GM12878 (cell line): ENCODE results near the gene DCDC1. TPM values are rescaled to one million over a fixed set of nuclear protein-coding genes. Genes with fewer than 3 reads are reported as not detected.

Experiments used
- ATAC-seq: fragments of 200-7000 bp; cut with Tn5 transposase; 3 replicates; pipeline ENCODE4 v1.9.1; 2020; ENCODE audit warnings: mild to moderate bottlenecking, moderate library complexity
- BruUV-seq: library from RNA; stranded (reverse); fragments of 400-500 nt; replicated peaks from 2 replicates; lab custom pipeline; 2021; lab: Mats Ljungman, UMichigan
- CTCF ChIA-PET: fragments of 300-600 bp; sonication (Branson Sonifier 250); formaldehyde crosslinking; extraction: SDS; loops from one replicate; lab custom pipeline; 2021; ENCODE audit warnings: inconsistent platforms; lab: Yijun Ruan, JAX
- POLR2A ChIA-PET: fragments of 350-600 bp; formaldehyde crosslinking; extraction: SDS; loops from one replicate; lab custom pipeline; 2021; ENCODE audit warnings: inconsistent platforms; lab: Charles Lee
- RAD21 ChIA-PET: fragments of 300-600 bp; sonication (Branson Sonifier 250); formaldehyde crosslinking; loops from one replicate; lab custom pipeline; 2023; ENCODE audit warnings: antibody characterized with exemption; ENCODE audit not compliant: unreplicated experiment; lab: Charles Lee
- SMC1A ChIA-PET: fragments of 300-600 bp; sonication (Branson Sonifier 250); formaldehyde crosslinking; loops from one replicate; lab custom pipeline; 2023; ENCODE audit not compliant: unreplicated experiment, uncharacterized antibody; lab: Charles Lee
- DNase-seq: peaks from one replicate; pipeline ENCODE4 v3.0.0-alpha.2; 2011; ENCODE audit warnings: low read depth, low spot score
- FAIRE-seq: peaks from 3 replicates; lab custom pipeline; 2011; peaks lifted over from hg19 to GRCh38; lab: Jason Lieb, UNC
- H2AFZ ChIP-seq: 2 replicates; pipeline ENCODE4 v1.6.0; 2011; ENCODE audit warnings: low read depth, low read length, control low read depth; ENCODE audit not compliant: control insufficient read depth
- H3K27ac ChIP-seq: 2 replicates; pipeline ENCODE4 v1.5.1; 2011; ENCODE audit warnings: control low read depth; ENCODE audit not compliant: control insufficient read depth, insufficient read depth
- H3K27me3 ChIP-seq, 2 experiments: replicated peaks in 1 of 2; 2 replicates each; pipeline versions ENCODE4 v1.6.0 to v1.6.1; 2011; ENCODE audit warnings: low read length in 1 of 2; ENCODE audit not compliant: control insufficient read depth in 2 of 2, insufficient read depth in 2 of 2
- H3K36me3 ChIP-seq, 2 experiments: 2 replicates each; pipeline ENCODE4 v1.5.1; 2011; ENCODE audit warnings: low read length in 1 of 2; ENCODE audit not compliant: control insufficient read depth in 2 of 2, insufficient read depth in 2 of 2
- H3K4me1 ChIP-seq: 2 replicates; pipeline ENCODE4 v1.6.1; 2011; ENCODE audit warnings: mild to moderate bottlenecking, low read length, moderate library complexity, mixed read lengths; ENCODE audit not compliant: control insufficient read depth, insufficient read depth
- H3K4me2 ChIP-seq: 2 replicates; pipeline ENCODE4 v1.6.0; 2011; ENCODE audit warnings: control low read depth; ENCODE audit not compliant: control insufficient read depth, insufficient read depth
- H3K4me3 ChIP-seq: fragments of 200-600 bp; sonication (generic); 2 replicates; pipeline ENCODE4 v1.5.1; 2016
- H3K79me2 ChIP-seq: 2 replicates; pipeline ENCODE4 v1.6.0; 2011; ENCODE audit warnings: low read length; ENCODE audit not compliant: control insufficient read depth, insufficient read depth
- H3K9ac ChIP-seq: 2 replicates; pipeline ENCODE4 v1.8.0; 2011; ENCODE audit warnings: low read length, control low read depth, mixed read lengths; ENCODE audit not compliant: control insufficient read depth, insufficient read depth
- H3K9me3 ChIP-seq: replicated peaks from 3 replicates; pipeline ENCODE4 v1.5.1; 2011; ENCODE audit warnings: mild to moderate bottlenecking, low read length; ENCODE audit not compliant: control insufficient read depth, insufficient read depth
- H4K20me1 ChIP-seq: 2 replicates; pipeline ENCODE4 v1.6.0; 2011; ENCODE audit not compliant: control insufficient read depth, insufficient read depth
- EGR1 ChIP-seq, 2 experiments: IDR thresholded peaks; 1 replicate in 1 of 2; 2 replicates in 1 of 2; pipeline ENCODE4 v1.6.1; 2011 to 2012; ENCODE audit warnings: low read depth in 2 of 2, low read length in 2 of 2, borderline replicate concordance in 1 of 2, mild to moderate bottlenecking in 1 of 2, moderate library complexity in 1 of 2
- HDAC2 ChIP-seq: fragments of 200-600 bp; sonication (generic); IDR thresholded peaks from 2 replicates; pipeline ENCODE4 v1.6.1; 2017
- KAT2A ChIP-seq: conservative IDR thresholded peaks from 2 replicates; pipeline ENCODE4 v1.6.1; 2011; ENCODE audit warnings: low read depth, low read length; ENCODE audit not compliant: control insufficient read depth
- MYC ChIP-seq: IDR thresholded peaks from 2 replicates; pipeline ENCODE4 v1.6.1; 2011; ENCODE audit warnings: mild to moderate bottlenecking, low read length, moderate library complexity, inconsistent platforms; ENCODE audit not compliant: insufficient read depth, insufficient replicate concordance, insufficient read length, severe bottlenecking
- POLR2A ChIP-seq: IDR thresholded peaks from 2 replicates; pipeline ENCODE4 v1.6.1; 2011; ENCODE audit warnings: low read depth, mild to moderate bottlenecking, low read length
- RELA ChIP-seq: fragments of 450-650 bp; IDR thresholded peaks from 2 replicates; pipeline ENCODE4 v1.8.0; 2014; ENCODE audit warnings: borderline replicate concordance; ENCODE audit not compliant: partially characterized antibody
- RFX5 ChIP-seq: IDR thresholded peaks from 2 replicates; pipeline ENCODE4 v1.6.1; 2011; ENCODE audit warnings: low read depth, low read length, improper control_type of control experiment
- SP1 ChIP-seq: IDR thresholded peaks from one replicate; pipeline ENCODE4 v1.6.1; 2011; ENCODE audit warnings: low read depth, low read length
- SUZ12 ChIP-seq: fragments of 200-600 bp; sonication (generic); IDR thresholded peaks from one replicate; pipeline ENCODE4 v1.6.1; 2018; ENCODE audit warnings: antibody characterized with exemption, mild to moderate bottlenecking; ENCODE audit not compliant: unreplicated experiment
- TCF12 ChIP-seq: IDR thresholded peaks from 2 replicates; pipeline ENCODE4 v1.6.1; 2011; ENCODE audit warnings: low read depth, mild to moderate bottlenecking, low read length
- YBX1 ChIP-seq: fragments of 450-650 bp; IDR thresholded peaks from 2 replicates; pipeline ENCODE4 v1.6.1; 2016; ENCODE audit warnings: antibody characterized with exemption
- in situ Hi-C: fragments of 300-500 bp; cut with MboI; formaldehyde crosslinking; loops from 9 replicates; pipeline ENCODE4 v1.14.3; 2018; ENCODE audit warnings: mixed read lengths
- intact Hi-C: fragments of 100-400 bp; cut with micrococcal nuclease; formaldehyde crosslinking; loops from one replicate; pipeline ENCODE4 v1.14.2; 2022; ENCODE audit not compliant: unreplicated experiment
- polyA plus RNA-seq, 11 experiments: library from polyadenylated mRNA; depleted of rRNA in 4 of 11; unstranded in 6 of 11; stranded (reverse) in 5 of 11; fragments of >200 nt; fragmentation: Nextera tagmentation in 4 of 11; fragmentation: Illumina TruSeq in 1 of 11; extraction: Ambion mirVana in 4 of 11; extraction: Trizol in 1 of 11; gene quantifications; 1 replicate in 1 of 11; 2 replicates in 10 of 11; pipeline versions ENCODE4 v1.2.1 to v1.2.3, GENCODE V29; 2011 to 2016; ENCODE audit warnings: inconsistent platforms in 2 of 11, missing spikeins in 2 of 11, low read depth in 1 of 11
- total RNA-seq, 4 experiments: library from RNA; depleted of rRNA in 3 of 4; stranded (reverse); fragments of >200 nt in 3 of 4; fragmentation: Illumina TruSeq in 1 of 4; extraction: Trizol in 1 of 4; gene quantifications; 2 replicates each; pipeline versions ENCODE4 v1.2.1 to v1.2.3, GENCODE V29; 2013 to 2021

The DCDC1 gene
- total and polyA plus RNA-seq, 10 of the 15 experiments (the other 5 are each of a cell fraction or from before 2014, with no cell fraction given): not detected

- H3K9me3 ChIP-seq: no peaks in the 10 kb centered on the region
- ChIA-PET POLR2A (no interaction called here), CTCF (interaction anchor here (1.0 kb wide), 1 partner anchor 60 kb away, joined by 3 read pairs; no protein-coding TSS in a partner anchor)
- no peak overlapping the region for H3K27ac ChIP-seq
- no peak for TF ChIP-seq SP1
- TF ChIP-seq MYC: no peak
- TF ChIP-seq SUZ12: no peak
- TF ChIP-seq RELA: no peak
- TF ChIP-seq YBX1: no peak
- TF ChIP-seq POLR2A: no peak
- TF ChIP-seq HDAC2: no peak
- no peak for TF ChIP-seq RFX5
- no peak for TF ChIP-seq TCF12
- TF ChIP-seq EGR1 (IDR thresholded peaks at IDR 0.05; ENCODE audit: borderline replicate concordance in 1 of 2, low read depth in 2 of 2, low read length in 2 of 2): no peak
- no peak for TF ChIP-seq KAT2A
- TF ChIP-seq, all 136 proteins: peak for 0
- no peak for ATAC-seq
- Histone ChIP-seq H3K4me2 (no peak overlapping the region), H3K4me1 (no peaks in the 10 kb centered on the region), H4K20me1 (no peaks in the 10 kb centered on the region), H3K36me3 (no peaks in the 10 kb centered on the region), H3K27me3 (no peaks in the 10 kb centered on the region), H3K4me3 (no peak overlapping the region), H2AFZ (no peak overlapping the region), H3K9ac (no peak overlapping the region), H3K79me2 (no peaks in the 10 kb centered on the region)
- ChIA-PET RAD21 (no interaction called here), SMC1A (no interaction called here)
- in situ Hi-C loops: no loop called here
- no peak for FAIRE-seq
- BruUV-seq: no TSS peak
- DNase-seq: no peak
- intact Hi-C loops: no loop called here
These were observed 384.0 kb downstream of the DCDC1 start for GRCh38 chr11:30985536-30985935.
